Psoas muscle (tissue), 8 donors: ENCODE results near the gene EHMT1. TPM values are rescaled to one million over a fixed set of nuclear protein-coding genes. Genes with fewer than 3 reads are reported as not detected.

Experiments used
- ATAC-seq, 4 donors: fragments of 200-7000 bp; cut with Tn5 transposase; one replicate each; pipeline ENCODE4 v1.9.1; 2020; ENCODE audit warnings: moderate library complexity in 3 of 4, mild to moderate bottlenecking in 2 of 4
- DNase-seq, 2 donors: peaks; one replicate each; pipeline ENCODE4 v3.0.0-alpha.2; 2020
- H3K27ac ChIP-seq: fragments of 200-600 bp; one replicate; pipeline ENCODE4 v1.8.0; 2022
- H3K27me3 ChIP-seq, 3 donors: fragments of 200-600 bp in 1 of 3; one replicate each; pipeline versions ENCODE4 v1.6.1 to v1.8.0; 2013 to 2022; ENCODE audit warnings: low read length in 2 of 3, mild to moderate bottlenecking in 2 of 3, moderate library complexity in 1 of 3; ENCODE audit not compliant: insufficient read depth in 3 of 3
- H3K36me3 ChIP-seq, 2 donors: fragments of 200-600 bp in 1 of 2; one replicate each; pipeline versions ENCODE4 v1.6.1 to v1.8.0; 2013 to 2022; ENCODE audit warnings: low read depth in 1 of 2, mild to moderate bottlenecking in 1 of 2, moderate library complexity in 1 of 2; ENCODE audit not compliant: insufficient read depth in 1 of 2
- H3K4me1 ChIP-seq: fragments of 200-600 bp; one replicate; pipeline ENCODE4 v1.8.0; 2022
- H3K4me3 ChIP-seq: fragments of 200-600 bp; one replicate; pipeline ENCODE4 v1.8.0; 2022; ENCODE audit warnings: mild to moderate bottlenecking
- H3K9me3 ChIP-seq: fragments of 200-600 bp; one replicate; pipeline ENCODE4 v1.8.0; 2022
- WGBS, 3 donors: extraction: QIAGEN DNeasy Blood & Tissue Kit; methylation state at CpG; one replicate each; pipeline versions ENCODE4 v1.1.6 to v1.1.7; 2013; 5-methylcytosine and 5-hydroxymethylcytosine counted together
- intact Hi-C, 2 donors: fragments of 100-400 bp; cut with DNase I; formaldehyde crosslinking; loops; one replicate each; pipeline versions ENCODE4 v1.11.0 to v1.14.2; 2022
- polyA plus RNA-seq, 3 donors: library from polyadenylated mRNA; stranded (reverse); fragments of 200-250 nt; gene quantifications; one replicate each; pipeline ENCODE4 v1.2.3, GENCODE V29; 2013
- total RNA-seq, 4 donors: library from RNA; stranded (reverse); fragmentation: NEBNext Ultra II Directional in 2 of 4; extraction: Animal tissue kit (Norgen Biotek cat#: 25700) in 2 of 4; gene quantifications; one replicate each; pipeline versions ENCODE4 v1.2.1 to v1.2.4, GENCODE V29; 2021 to 2023
- TF ChIP-seq, protein P1 (sequence below): fragments of 200-600 bp; IDR thresholded peaks from one replicate; pipeline ENCODE4 v1.8.0; 2022; ENCODE audit warnings: antibody characterized with exemption
- donor health status: healthy with polysubstance abuse.
- donor health status: DM: no; HTN: no; CAD: no; lungs with moderate emphysema.
- donor health status: Bipolar disorder and iron deficiency.
- donor health status: healthy.
- donor health status: DM: yes; HTN: yes; CAD: no.
- donor health status: DM: no; HTN: no; CAD: no.
- donor health status: DM: no; HTN: no; CAD: no.
- donor health status: DM: yes; HTN: yes; CAD: no.

Gene EHMT1
- total and polyA plus RNA-seq, 7 donors: 29.0 to 49.6 (median 31.2) TPM

DNA sequence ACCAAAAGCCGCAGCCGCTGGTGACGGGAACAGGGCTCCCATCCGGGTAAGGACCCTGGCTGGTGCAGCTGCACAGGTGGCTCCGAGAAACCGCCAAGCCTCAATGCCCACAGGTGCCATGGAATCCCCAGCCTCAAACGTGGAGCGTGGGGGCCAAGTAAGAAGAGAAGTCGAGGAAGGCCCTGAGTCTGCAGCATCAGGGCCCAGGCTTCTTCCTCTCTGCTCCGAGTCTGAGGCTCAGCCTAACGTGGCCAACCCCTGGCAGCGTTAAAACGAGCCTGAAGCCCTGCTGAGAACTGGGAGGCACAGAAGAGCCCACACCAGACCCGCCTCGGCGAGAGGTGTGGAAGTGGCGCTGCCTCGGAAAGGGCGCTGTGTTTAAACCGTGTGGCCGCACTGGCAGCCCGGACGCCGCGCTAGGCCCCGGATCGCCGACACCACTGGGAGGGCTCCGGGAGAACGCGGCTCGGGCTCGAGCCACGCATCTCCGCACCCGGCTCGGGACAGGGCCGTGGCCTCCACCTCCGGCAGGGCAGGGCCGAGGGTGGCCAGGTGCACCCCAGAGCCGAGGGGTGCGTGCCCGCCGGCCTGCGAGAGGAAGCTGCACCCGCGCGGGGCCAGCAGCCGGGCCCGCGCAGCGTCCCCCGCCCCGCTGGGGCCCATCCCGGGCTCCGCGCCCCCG is 29.2 kb upstream of the EHMT1 start:
- no peaks in the 10 kb centered on the region for H3K27me3 ChIP-seq
- 8 to 14% (median 14%) methylated on average over 32 to 58 of the region's 58 CpGs for WGBS, 3 donors
- H3K4me1 ChIP-seq: peaks cover 9% of the 10 kb centered on the region
- H3K9me3 ChIP-seq: no peaks in the 10 kb centered on the region
- H3K36me3 ChIP-seq: peaks cover 0 to 42% of the 10 kb centered on the region in 2 donors
- no peak for DNase-seq
- no peak for ATAC-seq
- H3K27ac ChIP-seq: no peak overlapping the region
- TF ChIP-seq, protein P1, sequence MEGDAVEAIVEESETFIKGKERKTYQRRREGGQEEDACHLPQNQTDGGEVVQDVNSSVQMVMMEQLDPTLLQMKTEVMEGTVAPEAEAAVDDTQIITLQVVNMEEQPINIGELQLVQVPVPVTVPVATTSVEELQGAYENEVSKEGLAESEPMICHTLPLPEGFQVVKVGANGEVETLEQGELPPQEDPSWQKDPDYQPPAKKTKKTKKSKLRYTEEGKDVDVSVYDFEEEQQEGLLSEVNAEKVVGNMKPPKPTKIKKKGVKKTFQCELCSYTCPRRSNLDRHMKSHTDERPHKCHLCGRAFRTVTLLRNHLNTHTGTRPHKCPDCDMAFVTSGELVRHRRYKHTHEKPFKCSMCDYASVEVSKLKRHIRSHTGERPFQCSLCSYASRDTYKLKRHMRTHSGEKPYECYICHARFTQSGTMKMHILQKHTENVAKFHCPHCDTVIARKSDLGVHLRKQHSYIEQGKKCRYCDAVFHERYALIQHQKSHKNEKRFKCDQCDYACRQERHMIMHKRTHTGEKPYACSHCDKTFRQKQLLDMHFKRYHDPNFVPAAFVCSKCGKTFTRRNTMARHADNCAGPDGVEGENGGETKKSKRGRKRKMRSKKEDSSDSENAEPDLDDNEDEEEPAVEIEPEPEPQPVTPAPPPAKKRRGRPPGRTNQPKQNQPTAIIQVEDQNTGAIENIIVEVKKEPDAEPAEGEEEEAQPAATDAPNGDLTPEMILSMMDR: no peak
- H3K4me3 ChIP-seq: peak overlapping the region; percentile 81
- intact Hi-C loops: no loop called here

DNA sequence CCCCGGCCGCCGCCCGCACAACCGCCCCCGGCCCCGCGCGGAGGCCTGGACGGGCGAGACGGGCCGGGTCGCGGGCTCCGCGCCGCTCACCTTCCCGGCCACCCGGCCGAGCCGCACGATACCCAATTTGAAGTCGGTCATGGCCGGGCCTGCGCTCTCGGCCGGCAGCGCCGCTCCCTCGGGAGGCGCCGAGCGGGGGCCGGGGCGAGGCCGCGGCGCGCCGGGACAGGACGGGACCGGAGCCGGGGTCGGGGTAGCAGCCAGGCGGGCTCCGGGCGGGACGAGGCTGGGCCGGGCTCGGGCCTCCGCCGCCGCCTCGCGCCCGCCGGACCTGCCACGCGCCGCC is 28.7 kb upstream of the EHMT1 start:
- no peak overlapping the region for H3K27ac ChIP-seq
- ATAC-seq: no peak
- TF ChIP-seq, protein P1: no peak
- H3K9me3 ChIP-seq: no peaks in the 10 kb centered on the region
- peaks cover 9% of the 10 kb centered on the region for H3K4me1 ChIP-seq
- WGBS, 3 donors: 1% methylated on average over 44 to 61 of the region's 61 CpGs; no CpG with 5 or more reads in 1 of the 3 donors
- H3K4me3 ChIP-seq: peak overlapping the region; percentile 81
- no peaks in the 10 kb centered on the region for H3K27me3 ChIP-seq
- peaks cover 0 to 38% of the 10 kb centered on the region in 2 donors for H3K36me3 ChIP-seq
- no peak for DNase-seq
- intact Hi-C loops: no loop called here

DNA sequence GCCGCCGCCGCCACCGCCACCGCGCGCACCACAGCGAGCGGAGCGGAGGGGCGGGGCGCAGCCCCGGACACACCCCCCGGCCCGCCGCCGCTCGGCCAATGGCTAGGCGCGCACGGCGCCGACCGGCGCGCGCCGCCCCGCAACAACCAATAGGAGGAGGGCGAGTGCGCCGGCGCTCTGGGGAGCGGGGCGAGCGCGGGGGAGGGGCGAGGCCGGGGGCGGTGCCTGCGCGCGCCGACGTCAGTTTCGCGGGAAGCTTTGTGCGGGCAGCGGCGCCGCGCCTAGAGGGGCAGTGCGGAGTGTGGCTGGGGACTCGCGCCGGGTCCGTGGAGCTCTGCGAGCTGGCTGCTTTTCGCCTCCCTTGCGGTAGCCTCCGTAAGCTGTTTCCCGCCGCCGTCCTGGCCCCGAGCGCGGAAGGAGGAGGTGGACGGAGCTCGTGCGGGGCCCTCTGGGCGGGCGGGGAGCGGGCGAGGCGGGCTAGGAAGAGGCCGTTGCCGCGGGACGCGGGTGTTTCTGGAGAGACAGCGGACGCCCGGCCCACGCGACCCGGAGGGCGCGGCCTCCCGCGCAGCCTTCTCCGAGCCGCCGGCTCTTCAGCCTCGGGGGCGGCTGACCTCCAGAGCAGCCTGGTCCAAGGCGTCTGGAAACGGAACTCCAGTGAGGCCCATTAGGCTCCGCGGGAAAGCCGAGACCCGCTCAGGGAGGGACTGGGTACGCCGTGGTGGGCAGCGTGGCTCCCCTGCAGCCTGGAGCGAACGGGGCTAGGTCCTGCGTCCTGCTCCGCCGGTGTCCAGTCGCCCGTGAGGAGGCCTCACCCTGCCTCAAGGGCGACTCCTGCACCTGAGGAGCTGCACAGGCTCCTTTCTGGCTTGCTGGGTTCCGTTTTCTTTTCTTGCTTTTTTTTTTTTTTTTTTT is 28.1 kb upstream of the EHMT1 start, which contains the start of gene ZMYND19:
TSS of gene ZMYND19 (minus strand) at position 44 of the 915 bp plus-strand sequence. CDS start 249 bp downstream, outside the sequence.
- intact Hi-C loops: no loop called here
- Histone ChIP-seq H3K27me3 (no peaks in the 10 kb centered on the region), H3K4me1 (peaks cover 9% of the 10 kb centered on the region), H3K36me3 (peaks cover 0 to 32% of the 10 kb centered on the region in 2 donors), H3K4me3 (peak within 1 kb of the TSS; percentile 82), H3K9me3 (no peaks in the 10 kb centered on the region), H3K27ac (peak within 1 kb of the TSS; percentile 19)
- 1 to 3% (median 2%) methylated on average over 36 to 113 of the region's 113 CpGs for WGBS, 3 donors
- TF ChIP-seq, protein P1: no peak
- DNase-seq (peak; percentile 91 to 95), ATAC-seq (peak; percentile 99 to 100 (median 100))

DNA sequence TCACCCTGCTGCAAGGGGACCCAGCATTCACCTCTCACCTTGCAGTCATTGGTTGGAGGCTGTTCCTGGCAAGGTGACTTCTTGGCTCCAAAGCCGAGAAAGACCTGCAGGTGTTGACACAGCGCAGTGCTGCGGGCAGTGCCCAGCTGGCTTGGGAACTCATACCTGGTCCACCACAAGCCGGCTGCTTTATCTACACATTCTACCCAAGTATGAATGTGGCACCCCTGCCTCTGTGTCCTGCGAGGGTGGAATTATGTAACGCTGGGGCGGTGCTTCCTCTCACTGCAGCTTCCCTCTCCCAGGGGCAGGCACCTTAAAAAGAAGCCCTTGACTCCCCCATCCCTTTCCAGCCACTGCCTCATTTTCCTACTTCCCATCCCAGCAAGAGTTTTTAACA is 26.0 kb upstream of the EHMT1 start:
- Histone ChIP-seq H3K27me3 (no peaks in the 10 kb centered on the region), H3K4me1 (peaks cover 9% of the 10 kb centered on the region), H3K27ac (no peak overlapping the region), H3K36me3 (peaks cover 0 to 11% of the 10 kb centered on the region in 2 donors), H3K4me3 (no peak overlapping the region), H3K9me3 (no peaks in the 10 kb centered on the region)
- intact Hi-C loops: no loop called here
- WGBS, 3 donors: 83 to 86% (median 84%) methylated on average over 7 of the region's 7 CpGs
- DNase-seq: no peak
- TF ChIP-seq, protein P1: no peak
- no peak for ATAC-seq
